ENCODE data around the gene TGFBR3.
"Not testable (repeated sequence)": the region's sequence is repeated elsewhere in the genome, so short reads cannot be mapped to it uniquely, and the experiment has no call there.

TGFBR3 gene

DNA sequence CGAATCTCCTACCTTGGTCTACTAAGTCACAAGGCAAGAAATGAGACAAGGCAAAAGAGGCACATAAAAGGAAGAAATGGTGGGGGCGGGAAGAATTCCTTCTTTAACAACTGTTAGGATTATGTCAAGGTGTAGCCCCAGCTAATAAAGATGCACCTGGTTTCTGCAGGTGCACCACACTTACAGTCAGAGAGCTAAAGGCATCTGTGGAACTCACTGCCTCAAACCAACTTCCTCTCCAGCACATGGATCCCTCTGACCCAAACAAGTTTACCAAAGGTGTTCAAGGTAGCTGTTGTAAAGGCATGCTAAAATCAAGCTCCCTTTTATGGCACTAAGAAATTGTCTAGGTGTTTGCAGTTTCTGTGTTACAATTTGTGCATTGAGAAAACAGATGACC is 38.1 kb downstream of the TGFBR3 start:
- DNase-seq (ENCODE audit: low read depth), result no peak

DNA sequence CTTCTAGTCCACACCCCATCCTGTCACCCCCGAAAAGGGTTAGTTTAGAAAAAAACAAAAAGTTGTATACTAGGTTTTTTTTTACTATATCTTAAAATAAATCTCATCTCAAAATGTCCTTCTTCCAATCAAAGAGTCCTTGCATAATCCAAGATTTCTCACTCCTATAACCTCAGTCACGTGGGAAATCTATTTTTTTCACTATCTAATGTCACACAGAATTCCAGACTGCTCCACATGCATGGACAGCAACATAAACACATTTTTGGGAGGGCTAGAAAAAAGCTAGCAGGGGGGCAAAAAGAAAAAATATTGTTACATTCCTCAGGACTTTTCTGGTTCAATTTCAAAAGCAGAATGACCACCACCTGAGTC is 39.3 kb downstream of the TGFBR3 start:
- no peak for DNase-seq (ENCODE audit: low read depth)

GRCh38 chr1:91846007-91846638 is 39.8 kb downstream of the TGFBR3 start:
- DNase-seq (ENCODE audit: low read depth), result no peak

- peak; percentile 70 for DNase-seq (ENCODE audit: low read depth)
Measured at GRCh38 chr1:91844862-91845528, 41.0 kb downstream of the TGFBR3 start.

GRCh38 chr1:91843843-91844242 is 42.1 kb downstream of the TGFBR3 start:
- no peak for DNase-seq (ENCODE audit: low read depth)

DNA sequence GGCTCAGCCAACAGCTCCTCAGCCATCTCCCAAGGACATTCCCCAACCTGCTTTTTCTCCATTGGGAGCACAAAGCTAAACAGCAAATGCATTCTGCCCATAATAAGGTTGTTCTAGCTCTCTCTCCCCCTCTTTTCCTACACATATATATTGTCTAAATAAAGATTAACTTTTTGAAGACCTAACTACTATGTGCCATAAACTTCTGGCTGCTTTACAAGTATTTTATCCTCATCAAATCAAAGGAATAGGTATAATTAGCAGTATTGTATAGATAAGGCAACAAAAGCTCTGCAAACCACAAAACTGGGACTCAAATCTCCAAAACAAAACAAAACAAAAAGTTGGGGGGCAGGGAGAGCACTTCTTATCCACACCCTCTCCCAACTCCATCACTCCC is 43.4 kb downstream of the TGFBR3 start:
- DNase-seq (ENCODE audit: low read depth), result no peak

GRCh38 chr1:91842056-91842455 is 43.9 kb downstream of the TGFBR3 start:
- no peak for DNase-seq (ENCODE audit: low read depth)

DNA sequence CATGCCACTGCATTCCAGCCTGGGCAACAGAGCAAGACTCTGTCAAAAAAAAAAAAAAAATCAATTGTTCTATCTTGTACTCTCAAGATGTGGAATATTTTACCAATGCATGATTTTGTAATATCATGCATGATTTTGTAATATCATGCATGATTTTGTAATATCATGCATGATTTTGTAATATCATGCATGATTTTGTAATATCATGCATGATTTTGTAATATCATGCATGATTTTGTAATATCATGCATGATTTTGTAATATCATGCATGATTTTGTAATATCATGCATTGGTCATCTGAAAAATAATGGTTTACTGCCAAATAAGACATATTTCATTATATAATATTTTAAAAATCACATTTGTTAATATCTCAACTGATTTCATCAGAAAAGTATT is 45.7 kb downstream of the TGFBR3 start:
- DNase-seq (ENCODE audit: low read depth), result not testable (repeated sequence)

DNA sequence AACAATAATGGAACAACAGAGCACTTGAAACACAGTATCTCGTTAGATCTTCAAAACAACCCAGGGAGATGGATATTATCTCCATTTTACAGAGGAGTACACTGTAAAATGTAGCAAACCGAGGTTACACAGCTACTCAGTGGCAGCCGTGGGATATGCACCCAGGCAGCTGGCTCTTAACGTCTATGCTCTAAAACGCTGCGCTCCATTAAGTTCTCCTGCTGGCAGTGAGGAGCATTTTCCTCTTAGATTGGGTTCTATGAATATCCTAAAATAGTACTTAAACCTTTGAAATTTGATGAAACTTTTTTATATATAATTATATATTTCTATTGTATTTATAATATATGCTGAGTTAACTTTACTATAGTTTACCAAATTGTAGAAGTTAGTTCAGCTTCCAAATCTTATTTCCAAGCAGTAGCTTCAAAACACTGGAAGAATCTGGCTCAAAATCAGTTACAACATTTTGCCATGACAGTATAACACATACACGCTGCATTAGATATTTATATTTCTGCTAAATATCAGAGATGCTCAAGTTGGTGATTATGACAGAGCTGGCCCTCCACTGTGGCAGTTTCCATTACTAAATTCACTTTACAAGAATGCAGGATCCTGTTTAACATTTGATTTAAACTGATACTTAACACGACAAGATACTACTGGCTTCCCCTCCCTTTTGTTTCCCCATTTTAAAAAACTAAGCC is 49.5 kb downstream of the TGFBR3 start:
- no peak for DNase-seq (ENCODE audit: low read depth)

DNA sequence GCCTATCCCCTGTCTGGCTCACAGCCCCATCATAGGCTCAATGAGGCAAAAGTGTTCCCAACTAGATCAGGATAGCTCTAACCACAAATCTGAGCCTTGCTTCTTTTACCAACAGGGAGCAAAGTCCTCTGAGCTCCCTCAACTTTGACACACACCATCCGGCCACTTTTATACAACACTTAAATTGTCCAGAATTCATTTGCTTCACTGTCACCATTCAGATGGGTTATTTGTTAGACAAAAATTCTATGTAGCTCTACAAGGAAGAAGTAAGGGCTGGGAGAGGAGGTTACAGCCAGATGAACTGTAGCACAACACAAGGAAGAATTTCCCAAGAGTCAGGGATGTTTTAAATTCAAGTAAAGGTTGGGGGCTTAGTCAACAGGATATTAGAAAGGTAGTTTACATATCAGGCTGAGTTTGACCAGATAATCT is 50.8 kb downstream of the TGFBR3 start:
- DNase-seq (ENCODE audit: low read depth), result no peak

GRCh38 chr1:91834549-91834948 is 51.4 kb downstream of the TGFBR3 start:
- DNase-seq (ENCODE audit: low read depth), result not testable (repeated sequence)

DNA sequence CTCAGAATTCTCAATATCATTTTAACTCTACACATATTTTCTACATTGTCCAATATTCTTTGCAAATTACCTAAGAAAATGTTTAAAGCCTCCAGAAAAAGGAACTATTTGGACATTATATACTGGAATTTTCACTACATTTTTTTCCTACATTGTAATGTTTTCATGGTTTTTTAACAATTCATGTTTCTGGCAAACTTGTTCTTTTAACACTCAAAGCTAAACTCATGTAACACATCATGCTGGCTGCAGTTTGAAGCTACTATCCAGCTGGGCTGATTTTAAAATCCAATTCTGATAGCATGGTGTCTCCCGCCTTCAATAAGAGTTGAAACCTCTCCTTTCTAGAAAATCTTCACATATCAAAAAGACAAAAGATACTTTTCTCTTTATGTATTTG is 52.0 kb downstream of the TGFBR3 start:
- no peak for DNase-seq (ENCODE audit: low read depth)

DNA sequence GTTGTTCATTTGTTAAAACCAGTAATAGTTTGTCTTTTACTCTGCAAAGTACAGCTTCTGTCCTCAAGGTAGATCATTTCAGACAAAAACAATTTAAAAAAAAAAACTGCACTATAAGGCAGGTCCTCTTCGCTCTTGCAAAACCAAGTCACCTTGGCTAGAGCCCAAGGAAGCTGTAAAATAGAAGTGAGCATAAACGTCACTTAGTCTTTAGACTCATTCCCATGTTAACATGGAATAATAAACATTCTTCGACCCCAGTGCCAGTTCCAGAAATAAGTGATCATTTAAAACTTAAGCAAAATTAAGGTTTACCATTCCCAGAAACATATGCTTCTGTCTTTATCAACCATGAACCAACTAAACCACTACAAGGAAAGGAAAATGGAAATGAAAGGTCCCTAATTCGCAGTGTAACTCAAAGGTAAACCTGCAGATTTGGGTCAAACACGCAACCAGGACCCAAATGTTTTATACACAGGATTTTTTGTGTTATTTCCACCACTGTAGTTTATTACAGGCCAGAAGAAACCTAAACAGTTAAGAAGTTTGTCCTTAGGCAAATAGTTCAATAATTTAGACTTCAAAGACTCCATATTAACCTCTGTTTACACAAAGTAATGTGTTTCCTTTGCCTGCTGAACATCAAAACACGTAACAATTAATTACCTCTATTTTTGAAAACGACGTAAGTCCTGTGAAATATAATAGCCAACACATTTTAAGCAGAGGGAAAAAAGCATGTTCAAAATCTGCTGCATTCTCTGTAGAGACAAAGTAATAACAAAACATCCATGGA is 54.6 kb downstream of the TGFBR3 start:
- DNase-seq (ENCODE audit: low read depth), result no peak

- no peak for DNase-seq (ENCODE audit: low read depth)
Measured at GRCh38 chr1:91830242-91831131, 55.5 kb downstream of the TGFBR3 start.

DNA sequence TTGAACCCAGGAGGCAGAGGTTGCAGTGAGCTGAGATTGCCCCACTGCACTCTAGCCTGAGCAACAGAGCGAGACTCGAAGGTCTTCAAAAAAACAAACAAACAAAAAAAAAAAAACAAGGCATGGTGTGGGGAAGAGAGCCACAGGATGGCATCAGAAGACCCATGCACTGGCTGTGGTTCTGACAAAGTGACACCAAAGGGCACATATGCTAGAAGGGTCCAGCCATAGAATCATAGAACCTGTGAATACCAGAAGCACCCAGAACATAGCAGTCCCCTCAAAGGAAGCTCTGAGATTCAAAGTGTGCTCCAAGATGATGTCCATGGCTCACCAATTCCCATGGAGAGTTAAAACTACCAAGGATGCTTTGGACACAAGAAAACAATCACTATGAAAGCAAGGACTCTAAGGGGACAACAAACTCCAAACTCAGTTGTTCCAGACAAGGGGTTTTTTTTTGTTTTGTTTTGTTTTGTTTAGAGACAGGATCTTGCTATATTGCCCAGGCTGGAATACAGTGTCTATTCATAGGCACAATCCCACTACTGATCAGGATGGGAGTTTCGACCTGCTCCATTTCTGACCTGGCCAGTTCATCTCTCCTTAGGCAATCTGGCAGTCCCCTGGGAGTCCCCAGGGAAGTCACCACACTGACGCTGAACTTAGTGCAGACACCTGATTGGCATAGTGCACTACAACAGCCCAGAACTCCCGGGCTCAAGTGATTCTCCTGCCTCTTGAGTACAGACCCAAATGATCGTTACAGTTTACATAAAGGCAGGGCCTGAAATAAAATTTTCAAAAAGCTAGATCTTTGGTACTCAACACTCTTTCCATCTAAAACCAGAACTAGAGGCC is 56.4 kb downstream of the TGFBR3 start:
- DNase-seq (ENCODE audit: low read depth), result no peak

DNA sequence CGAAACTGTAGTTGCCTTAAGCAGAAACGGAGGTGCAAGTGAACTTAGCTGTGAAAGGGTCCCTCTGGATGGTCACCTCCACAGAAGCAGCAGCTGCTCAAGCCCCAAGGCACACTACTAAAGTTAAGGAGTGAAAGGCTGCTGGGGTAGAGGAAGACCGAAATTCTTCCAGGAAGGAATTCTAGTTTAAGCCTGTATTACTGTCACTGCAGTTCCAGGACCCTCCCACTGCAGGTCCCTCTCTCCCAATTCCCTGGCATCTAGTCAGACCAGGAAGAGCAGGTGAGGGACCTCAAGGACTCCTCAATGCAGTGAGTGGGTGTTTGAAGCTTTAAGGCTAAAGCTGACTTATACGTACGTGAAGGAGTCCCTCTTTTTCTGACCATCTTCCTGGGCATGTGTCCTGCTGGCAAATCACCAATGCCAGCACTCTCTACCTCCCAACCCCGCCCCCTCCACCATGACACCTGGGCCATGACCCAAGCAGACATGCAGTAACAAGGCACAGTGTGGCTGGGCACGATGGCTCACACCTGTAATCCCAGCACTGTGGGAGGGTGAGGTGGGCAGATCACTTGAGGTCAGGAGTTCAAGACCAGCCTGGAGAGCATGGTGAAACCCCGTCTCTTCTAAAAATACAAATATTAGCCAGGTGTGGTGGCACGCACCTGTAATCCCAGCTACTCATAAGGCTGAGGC is 57.2 kb downstream of the TGFBR3 start:
- DNase-seq (ENCODE audit: low read depth), result no peak

- DNase-seq (ENCODE audit: low read depth), result no peak
Measured at GRCh38 chr1:91827459-91828321, 58.3 kb downstream of the TGFBR3 start.

DNA sequence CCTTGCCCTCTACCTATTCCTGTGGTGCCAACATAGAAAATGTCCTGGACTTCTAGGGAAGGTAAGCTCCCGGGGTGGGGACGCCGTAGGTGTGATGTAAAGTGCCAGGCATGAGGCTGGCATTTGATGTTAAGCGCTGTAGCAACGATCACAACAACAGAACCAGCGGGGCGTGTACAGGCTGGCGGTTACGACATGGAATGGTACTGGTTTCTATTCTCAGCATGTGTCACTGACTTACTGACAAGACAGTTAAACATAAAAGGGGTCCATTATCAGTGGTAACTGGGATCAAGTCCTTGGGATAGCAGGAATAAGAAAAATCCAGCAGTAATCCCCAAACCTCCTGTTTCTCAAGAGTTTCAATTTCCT is 58.9 kb downstream of the TGFBR3 start:
- no peak for DNase-seq (ENCODE audit: low read depth)

GRCh38 chr1:91826649-91827048 is 59.3 kb downstream of the TGFBR3 start:
- DNase-seq (ENCODE audit: low read depth), result no peak

All from non-pigmented ciliary epithelial cell (primary cell).